Fibroblast of skin of abdomen (primary cell): ENCODE results near the gene SLC25A20. TPM values are rescaled to one million over a fixed set of nuclear protein-coding genes. Genes with fewer than 3 reads are reported as not detected.
A peak's percentile ranks its signal among the peaks of the same experiment; 100 is the strongest.
"Not testable (repeated sequence)": the region's sequence is repeated elsewhere in the genome, so short reads cannot be mapped to it uniquely, and the experiment has no call there.

Experiments used
- DNase-seq: peaks from one replicate; pipeline ENCODE4 v3.0.0-alpha.2; 2013
- polyA plus RNA-seq, 2 experiments: library from polyadenylated mRNA; unstranded; fragments of 120-200 nt; gene quantifications; one replicate each; pipeline ENCODE4 v1.2.1, GENCODE V29; 2013; ENCODE audit not compliant: insufficient read length in 2 of 2

SLC25A20 gene
- 9.9 TPM for polyA plus RNA-seq (2013, experiment 1 of 2; ENCODE audit: insufficient read length)
- 12.7 TPM for polyA plus RNA-seq (2013, experiment 2 of 2; ENCODE audit: insufficient read length)

GRCh38 chr3:48898383-48899234 lies at the start of gene SLC25A20:
Gene SLC25A20, minus strand, starts transcription at chr3:48898882. Its CDS starts 88 bp downstream, at chr3:48898794.
- DNase-seq = peak; percentile 81

GRCh38 chr3:48945891-48946549 lies 47.3 kb upstream of the SLC25A20 start:
- no peak for DNase-seq

- DNase-seq = no peak
Measured at GRCh38 chr3:48945432-48945831, 46.8 kb upstream of the SLC25A20 start.

- no peak for DNase-seq
Measured at GRCh38 chr3:48938689-48939088, 40.0 kb upstream of the SLC25A20 start.

- DNase-seq = no peak
Measured at GRCh38 chr3:48938156-48938555, 39.5 kb upstream of the SLC25A20 start.

- DNase-seq = no peak
Measured at GRCh38 chr3:48935530-48935929, 36.8 kb upstream of the SLC25A20 start.

GRCh38 chr3:48934333-48934991 lies 35.8 kb upstream of the SLC25A20 start:
- no peak for DNase-seq

- DNase-seq = no peak
Measured at GRCh38 chr3:48931944-48932580, 33.4 kb upstream of the SLC25A20 start.

GRCh38 chr3:48930590-48930989 lies 31.9 kb upstream of the SLC25A20 start:
- DNase-seq = peak; percentile 53

GRCh38 chr3:48929358-48930035 lies 30.8 kb upstream of the SLC25A20 start:
- no peak for DNase-seq

- DNase-seq = no peak
Measured at GRCh38 chr3:48928679-48929078, 30.0 kb upstream of the SLC25A20 start.

GRCh38 chr3:48927928-48928327 lies 29.2 kb upstream of the SLC25A20 start:
- DNase-seq = no peak

- DNase-seq = no peak
Measured at GRCh38 chr3:48926425-48927392, 28.0 kb upstream of the SLC25A20 start.

- peak; percentile 29 for DNase-seq
Measured at GRCh38 chr3:48919215-48920138, 20.8 kb upstream of the SLC25A20 start.

GRCh38 chr3:48918388-48919214 lies 19.9 kb upstream of the SLC25A20 start, which contains the start of gene ARIH2:
Gene ARIH2, plus strand, starts transcription at chr3:48918842. Its CDS starts 8,717 bp downstream, at chr3:48927559.
- DNase-seq = peak; percentile 91

GRCh38 chr3:48915296-48915695 lies 16.6 kb upstream of the SLC25A20 start:
- DNase-seq = no peak

- DNase-seq = not testable (repeated sequence)
Measured at GRCh38 chr3:48907026-48907425, 8.3 kb upstream of the SLC25A20 start.

GRCh38 chr3:48899273-48899672 lies 591 bp upstream of the SLC25A20 start:
- no peak for DNase-seq
